ENCODE results near the gene SAFB. TPM values are rescaled to one million over a fixed set of nuclear protein-coding genes. Genes with fewer than 3 reads are reported as not detected.

Gene SAFB
- total RNA-seq = 31.7 and 61.6 TPM in 2 replicates

GRCh38 chr19:5622465-5623396 lies at the start of gene SAFB, which contains the start of gene SAFB2:
SAFB (plus strand) TSS chr19:5623083; CDS start chr19:5623206, 123 bp downstream.
SAFB2 (minus strand) TSS chr19:5622776; CDS start chr19:5622715, 61 bp downstream.

GRCh38 chr19:5680437-5681368 lies 57.8 kb downstream of the SAFB start, which contains the start of the genes HSD11B1L and MICOS13:
HSD11B1L (plus strand) TSS chr19:5681027; CDS start chr19:5684833, 3,806 bp downstream.
MICOS13 (minus strand) TSS chr19:5680516; CDS start chr19:5680486, 30 bp downstream.

GRCh38 chr19:5690125-5690954 lies 67.5 kb downstream of the SAFB start, which contains the start of gene RPL36:
RPL36 (plus strand) TSS chr19:5690295; CDS start chr19:5690508, 213 bp downstream.

Small RNAs within 50 kb of the gene (small RNA-seq; reads per million reads assigned to genes)
- gene SNRPEP4 = not detected

Other genes starting within 250 kb of the SAFB start
- not detected in 2 replicates for gene ZNRF4, start 167.7 kb upstream of the SAFB start, total RNA-seq
- 6.2 and 14.1 TPM in 2 replicates for gene TINCR, start 55.1 kb upstream of the SAFB start, total RNA-seq
- gene SAFB2, start 307 bp upstream of the SAFB start, total RNA-seq = 20.3 and 36.9 TPM in 2 replicates
- gene MICOS13, start 57.4 kb downstream of the SAFB start, total RNA-seq = 33.0 and 38.8 TPM in 2 replicates
- 13.0 and 20.8 TPM in 2 replicates for gene HSD11B1L, start 57.9 kb downstream of the SAFB start, total RNA-seq
- 225 and 320 TPM in 2 replicates for gene RPL36, start 67.2 kb downstream of the SAFB start, total RNA-seq
- 46.7 and 73.9 TPM in 2 replicates for gene LONP1, start 97.1 kb downstream of the SAFB start, total RNA-seq
- under 0.01 TPM in 1 of 2 replicates, not detected in the other for gene CATSPERD, start 97.6 kb downstream of the SAFB start, total RNA-seq
- 0.79 TPM in 1 of 2 replicates, not detected in the other for gene PRR22, start 161.7 kb downstream of the SAFB start, total RNA-seq
- 17.7 and 31.7 TPM in 2 replicates for gene DUS3L, start 168.1 kb downstream of the SAFB start, total RNA-seq
- gene NRTN, start 182.0 kb downstream of the SAFB start, total RNA-seq = 0.65 and 1.2 TPM in 2 replicates
- under 0.01 TPM in 1 of 2 replicates, not detected in the other for gene FUT6, start 216.6 kb downstream of the SAFB start, total RNA-seq
- not detected in 2 replicates for gene FUT3, start 228.4 kb downstream of the SAFB start, total RNA-seq
- gene FUT5, start 247.5 kb downstream of the SAFB start, total RNA-seq = not detected in 2 replicates